Measurements from ENCODE around the gene WNT8B.

DNA sequence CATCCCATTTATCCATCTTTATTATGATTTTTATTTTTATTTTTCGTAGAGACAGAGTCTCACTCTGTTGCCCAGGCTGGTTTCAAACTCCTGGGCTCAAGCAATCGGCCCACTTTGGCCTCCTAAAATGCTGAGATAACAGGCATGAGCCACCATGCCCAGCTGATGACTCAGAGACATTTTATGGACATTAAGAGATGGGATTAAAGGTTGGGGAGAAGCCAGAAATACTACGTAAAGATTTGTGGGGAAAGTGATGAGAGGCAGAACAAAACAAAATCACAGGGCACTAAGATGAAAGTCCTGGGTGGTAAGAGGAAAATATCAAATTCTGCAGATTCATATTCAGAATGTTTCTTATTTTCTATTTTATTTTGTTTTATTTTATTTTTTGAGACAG lies 7.6 kb downstream of the WNT8B start:
- TF ChIP-seq, protein P1, sequence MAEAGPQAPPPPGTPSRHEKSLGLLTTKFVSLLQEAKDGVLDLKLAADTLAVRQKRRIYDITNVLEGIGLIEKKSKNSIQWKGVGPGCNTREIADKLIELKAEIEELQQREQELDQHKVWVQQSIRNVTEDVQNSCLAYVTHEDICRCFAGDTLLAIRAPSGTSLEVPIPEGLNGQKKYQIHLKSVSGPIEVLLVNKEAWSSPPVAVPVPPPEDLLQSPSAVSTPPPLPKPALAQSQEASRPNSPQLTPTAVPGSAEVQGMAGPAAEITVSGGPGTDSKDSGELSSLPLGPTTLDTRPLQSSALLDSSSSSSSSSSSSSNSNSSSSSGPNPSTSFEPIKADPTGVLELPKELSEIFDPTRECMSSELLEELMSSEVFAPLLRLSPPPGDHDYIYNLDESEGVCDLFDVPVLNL (IDR thresholded peaks at IDR 0.05; ENCODE audit: low read depth, low read length), result no peak
- TF ChIP-seq, protein P2, sequence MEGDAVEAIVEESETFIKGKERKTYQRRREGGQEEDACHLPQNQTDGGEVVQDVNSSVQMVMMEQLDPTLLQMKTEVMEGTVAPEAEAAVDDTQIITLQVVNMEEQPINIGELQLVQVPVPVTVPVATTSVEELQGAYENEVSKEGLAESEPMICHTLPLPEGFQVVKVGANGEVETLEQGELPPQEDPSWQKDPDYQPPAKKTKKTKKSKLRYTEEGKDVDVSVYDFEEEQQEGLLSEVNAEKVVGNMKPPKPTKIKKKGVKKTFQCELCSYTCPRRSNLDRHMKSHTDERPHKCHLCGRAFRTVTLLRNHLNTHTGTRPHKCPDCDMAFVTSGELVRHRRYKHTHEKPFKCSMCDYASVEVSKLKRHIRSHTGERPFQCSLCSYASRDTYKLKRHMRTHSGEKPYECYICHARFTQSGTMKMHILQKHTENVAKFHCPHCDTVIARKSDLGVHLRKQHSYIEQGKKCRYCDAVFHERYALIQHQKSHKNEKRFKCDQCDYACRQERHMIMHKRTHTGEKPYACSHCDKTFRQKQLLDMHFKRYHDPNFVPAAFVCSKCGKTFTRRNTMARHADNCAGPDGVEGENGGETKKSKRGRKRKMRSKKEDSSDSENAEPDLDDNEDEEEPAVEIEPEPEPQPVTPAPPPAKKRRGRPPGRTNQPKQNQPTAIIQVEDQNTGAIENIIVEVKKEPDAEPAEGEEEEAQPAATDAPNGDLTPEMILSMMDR (IDR thresholded peaks at IDR 0.05 in 2 of 3, conservative IDR thresholded peaks at IDR 0.05 in 1 of 3; ENCODE audit: control insufficient read depth in 2 of 3, extremely low read depth in 1 of 3, insufficient read depth in 1 of 3, low read depth in 3 of 3, low read length in 3 of 3), result no peak
- TF ChIP-seq, protein P3, sequence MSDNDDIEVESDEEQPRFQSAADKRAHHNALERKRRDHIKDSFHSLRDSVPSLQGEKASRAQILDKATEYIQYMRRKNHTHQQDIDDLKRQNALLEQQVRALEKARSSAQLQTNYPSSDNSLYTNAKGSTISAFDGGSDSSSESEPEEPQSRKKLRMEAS (IDR thresholded peaks at IDR 0.05; ENCODE audit: low read depth, low read length), result no peak
- no peak for TF ChIP-seq ETV6 (conservative IDR thresholded peaks at IDR 0.05 in 1 of 2, IDR thresholded peaks at IDR 0.05 in 1 of 2; ENCODE audit: borderline replicate concordance in 1 of 2, low read depth in 1 of 2)
- TF ChIP-seq BCL11A (IDR thresholded peaks at IDR 0.05; ENCODE audit: low read depth, low read length), result no peak
- TF ChIP-seq, protein P4, sequence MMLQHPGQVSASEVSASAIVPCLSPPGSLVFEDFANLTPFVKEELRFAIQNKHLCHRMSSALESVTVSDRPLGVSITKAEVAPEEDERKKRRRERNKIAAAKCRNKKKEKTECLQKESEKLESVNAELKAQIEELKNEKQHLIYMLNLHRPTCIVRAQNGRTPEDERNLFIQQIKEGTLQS (IDR thresholded peaks at IDR 0.05; ENCODE audit: borderline replicate concordance, extremely low read depth, low read depth, low read length), result no peak
- TF ChIP-seq POLR2A (IDR thresholded peaks at IDR 0.05; ENCODE audit: low read depth, low read length), result no peak
- TF ChIP-seq CBFB (IDR thresholded peaks at IDR 0.05; ENCODE audit: low read depth), result no peak
- TF ChIP-seq IRF4 (IDR thresholded peaks at IDR 0.05; ENCODE audit: low read depth, low read length), result no peak

Data from GM12878 (cell line).